ENCODE measurements around the gene AKR1C4.
"Not testable (repeated sequence)": the region's sequence is repeated elsewhere in the genome, so short reads cannot be mapped to it uniquely, and the experiment has no call there.

AKR1C4 gene

GRCh38 chr10:5196702-5197113 is at the start of gene AKR1C4:
Gene AKR1C4, plus strand, starts transcription at chr10:5196837. Its CDS starts 31 bp downstream, at chr10:5196868.
- no peak for DNase-seq

- no peak for DNase-seq
These were observed 49.8 kb upstream of the AKR1C4 start for GRCh38 chr10:5146920-5147254.

- DNase-seq, result no peak
These were observed 49.2 kb upstream of the AKR1C4 start for GRCh38 chr10:5147255-5147980.

GRCh38 chr10:5147981-5148677 is 48.5 kb upstream of the AKR1C4 start:
- no peak for DNase-seq

GRCh38 chr10:5148678-5149032 is 48.0 kb upstream of the AKR1C4 start:
- DNase-seq, result no peak

GRCh38 chr10:5151076-5151475 is 45.6 kb upstream of the AKR1C4 start:
- no peak for DNase-seq

GRCh38 chr10:5155951-5156350 is 40.7 kb upstream of the AKR1C4 start:
- no peak for DNase-seq

- DNase-seq, result no peak
These were observed 39.1 kb upstream of the AKR1C4 start for GRCh38 chr10:5157501-5157900.

- DNase-seq, result no peak
These were observed 37.5 kb upstream of the AKR1C4 start for GRCh38 chr10:5159126-5159525.

GRCh38 chr10:5163487-5163886 is 33.1 kb upstream of the AKR1C4 start:
- no peak for DNase-seq

- DNase-seq, result no peak
These were observed 30.9 kb upstream of the AKR1C4 start for GRCh38 chr10:5165738-5166137.

- no peak for DNase-seq
These were observed 27.7 kb upstream of the AKR1C4 start for GRCh38 chr10:5168897-5169420.

GRCh38 chr10:5175581-5175980 is 21.1 kb upstream of the AKR1C4 start:
- not testable (repeated sequence) for DNase-seq

- DNase-seq, result not testable (repeated sequence)
These were observed 16.1 kb upstream of the AKR1C4 start for GRCh38 chr10:5180503-5180902.

- no peak for DNase-seq
These were observed 12.7 kb upstream of the AKR1C4 start for GRCh38 chr10:5183923-5184322.

- DNase-seq, result no peak
These were observed 11.5 kb upstream of the AKR1C4 start, which contains the start of gene AKR1C8 for GRCh38 chr10:5184987-5185775. Gene AKR1C8, minus strand, starts transcription at chr10:5185150. Its CDS starts 46 bp downstream, at chr10:5185104.

- no peak for DNase-seq
These were observed 8.8 kb upstream of the AKR1C4 start for GRCh38 chr10:5187867-5188266.

GRCh38 chr10:5188358-5188757 is 8.3 kb upstream of the AKR1C4 start:
- no peak for DNase-seq

- no peak for DNase-seq
These were observed 2.2 kb upstream of the AKR1C4 start for GRCh38 chr10:5194431-5194830.

- DNase-seq, result no peak
These were observed 786 bp upstream of the AKR1C4 start for GRCh38 chr10:5195727-5196374.

- DNase-seq, result no peak
These were observed 1.7 kb downstream of the AKR1C4 start for GRCh38 chr10:5198386-5198785.

- no peak for DNase-seq
These were observed 2.8 kb downstream of the AKR1C4 start for GRCh38 chr10:5199398-5199797.

GRCh38 chr10:5206799-5207198 is 10.2 kb downstream of the AKR1C4 start:
- no peak for DNase-seq
